ENCODE results near the gene MRC1.
A peak's percentile ranks its signal among the peaks of the same experiment; 100 is the strongest.

The MRC1 gene

GRCh38 chr10:17836942-17837341 is 27.8 kb downstream of the MRC1 start:
- in situ Hi-C loops (cut with MboI; ENCODE audit: low pct_unique_long_range_greater_than_20kb, low sequenced_read_pairs): no loop called here
- peak; percentile 31 for DNase-seq

DNA sequence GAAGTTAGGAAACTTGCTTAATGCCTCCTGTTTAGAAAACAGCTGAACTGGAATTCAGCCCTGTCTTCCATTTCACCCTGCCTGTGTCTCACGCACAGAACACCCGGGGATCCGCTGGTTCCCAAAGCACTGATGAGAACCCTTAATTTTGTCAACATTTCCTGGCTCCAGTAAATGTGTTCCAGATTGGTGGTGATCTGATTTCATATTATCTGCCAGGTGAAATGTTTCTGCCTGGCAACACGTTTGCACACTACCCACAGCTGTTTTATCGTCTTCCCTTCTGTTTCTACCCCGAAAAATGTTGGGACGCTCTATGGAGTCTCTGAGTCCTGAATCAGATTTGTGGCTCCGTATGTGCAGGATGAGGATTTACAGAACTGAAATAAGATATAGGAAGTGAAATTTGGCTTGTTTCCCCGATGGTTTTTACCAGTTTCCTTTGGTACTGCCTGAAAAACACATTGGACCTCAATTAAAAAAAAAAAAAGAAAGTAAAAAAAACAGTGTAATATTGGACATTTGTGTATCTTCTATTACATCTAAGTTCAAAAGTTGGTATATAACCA is 29.0 kb downstream of the MRC1 start:
- in situ Hi-C loops (cut with MboI; ENCODE audit: low pct_unique_long_range_greater_than_20kb, low sequenced_read_pairs): no loop called here
- DNase-seq: no peak

GRCh38 chr10:17841050-17841449 is 31.9 kb downstream of the MRC1 start:
- no peak for DNase-seq
- in situ Hi-C loops (cut with MboI; ENCODE audit: low pct_unique_long_range_greater_than_20kb, low sequenced_read_pairs): no loop called here

GRCh38 chr10:17842641-17843040 is 33.5 kb downstream of the MRC1 start:
- no peak for DNase-seq
- in situ Hi-C loops (cut with MboI; ENCODE audit: low pct_unique_long_range_greater_than_20kb, low sequenced_read_pairs): no loop called here

DNA sequence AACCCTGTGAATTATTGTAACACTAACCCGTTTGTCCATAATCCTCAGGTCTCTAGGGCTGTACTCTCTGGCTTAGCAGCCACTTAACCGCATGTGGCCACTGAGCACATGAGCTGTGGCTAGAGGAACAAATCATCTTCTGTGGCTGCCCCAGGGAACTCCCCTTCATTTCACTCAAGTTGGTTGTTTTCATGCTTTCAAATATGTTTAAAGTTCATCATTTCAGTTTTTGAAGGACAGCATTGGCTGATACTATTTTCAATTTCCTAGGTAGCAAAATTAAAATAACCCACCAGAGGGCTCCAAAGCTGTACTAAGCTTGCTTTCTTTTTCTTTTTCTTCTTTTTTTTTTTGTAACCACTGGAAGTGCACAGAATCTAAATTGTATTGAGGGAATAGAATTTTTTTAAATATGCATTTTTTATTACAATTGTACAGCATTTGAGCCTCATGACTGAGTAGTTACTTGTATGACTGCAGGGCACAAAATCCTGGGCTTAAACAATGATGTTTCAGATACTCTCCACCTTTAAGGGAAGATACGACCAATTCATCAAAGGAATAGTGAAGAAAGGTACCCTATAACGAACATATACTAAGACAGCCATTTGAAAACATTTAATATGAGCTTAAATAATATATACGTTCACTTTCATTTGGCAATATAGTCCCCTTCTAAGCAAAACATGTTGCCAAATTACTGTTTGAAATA is 38.6 kb downstream of the MRC1 start:
- peak; percentile 48 for DNase-seq
- in situ Hi-C loops (cut with MboI; ENCODE audit: low pct_unique_long_range_greater_than_20kb, low sequenced_read_pairs): no loop called here

DNA sequence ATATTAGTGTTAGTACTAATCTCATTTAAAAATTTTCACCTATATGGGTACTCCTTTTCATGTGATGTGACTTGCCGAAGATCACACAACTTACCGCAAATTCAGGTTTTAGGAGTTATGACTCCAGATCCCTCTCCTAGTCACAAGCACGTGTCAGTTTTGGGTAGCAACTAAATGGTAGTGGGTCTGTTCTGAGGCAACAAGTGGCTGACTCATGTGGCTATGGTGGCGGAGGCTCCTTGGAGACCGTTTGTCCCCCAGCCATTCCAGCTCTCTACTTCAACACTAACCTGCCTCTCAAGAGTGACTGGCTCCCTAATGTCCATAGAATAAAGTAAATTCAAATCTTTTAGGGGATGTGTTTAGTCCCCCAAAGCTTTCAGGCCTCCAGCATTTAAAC is 39.5 kb downstream of the MRC1 start:
- in situ Hi-C loops (cut with MboI; ENCODE audit: low pct_unique_long_range_greater_than_20kb, low sequenced_read_pairs): no loop called here
- DNase-seq: no peak

GRCh38 chr10:17850501-17850900 is 41.4 kb downstream of the MRC1 start:
- peak; percentile 43 for DNase-seq
- in situ Hi-C loops (cut with MboI; ENCODE audit: low pct_unique_long_range_greater_than_20kb, low sequenced_read_pairs): loop anchor here (25.0 kb wide), 2 partner anchors 238 to 1013 kb away; partner anchors contain the start of gene HACD1

- in situ Hi-C loops (cut with MboI; ENCODE audit: low pct_unique_long_range_greater_than_20kb, low sequenced_read_pairs): loop anchor here (25.0 kb wide), 2 partner anchors 239 to 1014 kb away; partner anchors contain the start of gene HACD1
- peak; percentile 87 for DNase-seq
Measured at GRCh38 chr10:17851611-17852010, 42.5 kb downstream of the MRC1 start.

- in situ Hi-C loops (cut with MboI; ENCODE audit: low pct_unique_long_range_greater_than_20kb, low sequenced_read_pairs): loop anchor here (25.0 kb wide), 2 partner anchors 242 to 1017 kb away; partner anchors contain the start of gene HACD1
Measured at GRCh38 chr10:17854044-17854652, 45.0 kb downstream of the MRC1 start.

GRCh38 chr10:17857040-17857439 is 47.9 kb downstream of the MRC1 start:
- no peak for DNase-seq
- in situ Hi-C loops (cut with MboI; ENCODE audit: low pct_unique_long_range_greater_than_20kb, low sequenced_read_pairs): loop anchor here (25.0 kb wide), 2 partner anchors 245 to 1020 kb away; partner anchors contain the start of gene HACD1

More at GRCh38 chr10:17854044-17854652, 45.0 kb downstream of the MRC1 start:
- DNase-seq: no peak

GRCh38 chr10:17859492-17860156 is 50.5 kb downstream of the MRC1 start:
- DNase-seq: no peak
- in situ Hi-C loops (cut with MboI; ENCODE audit: low pct_unique_long_range_greater_than_20kb, low sequenced_read_pairs): loop anchor here (25.0 kb wide), 2 partner anchors 247 to 1022 kb away; partner anchors contain the start of gene HACD1

DNA sequence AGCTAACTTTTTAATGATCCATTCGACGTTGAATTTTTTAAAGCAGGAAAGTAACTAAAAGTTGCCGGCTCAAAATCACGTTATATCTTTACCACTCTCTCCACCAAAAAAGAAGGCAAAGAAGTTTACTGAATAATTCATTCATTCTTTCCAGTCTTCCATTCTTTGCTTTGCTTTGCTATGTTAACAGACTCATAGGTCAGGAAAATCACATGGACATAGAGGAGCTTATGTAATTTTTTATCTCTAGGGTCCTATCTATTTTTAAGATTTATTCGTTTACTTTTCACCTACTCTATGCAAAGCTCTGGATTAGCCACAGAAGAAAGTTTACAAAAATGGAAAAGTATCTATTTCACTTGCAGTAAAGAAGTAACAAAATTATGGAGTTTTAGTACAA is 52.6 kb downstream of the MRC1 start:
- no peak for DNase-seq
- in situ Hi-C loops (cut with MboI; ENCODE audit: low pct_unique_long_range_greater_than_20kb, low sequenced_read_pairs): loop anchor here (25.0 kb wide), 2 partner anchors 249 to 1024 kb away; partner anchors contain the start of gene HACD1

GRCh38 chr10:17865351-17865750 is 56.2 kb downstream of the MRC1 start:
- in situ Hi-C loops (cut with MboI; ENCODE audit: low pct_unique_long_range_greater_than_20kb, low sequenced_read_pairs): loop anchor here (25.0 kb wide), 2 partner anchors 253 to 1028 kb away; partner anchors contain the start of gene HACD1
- DNase-seq: no peak

GRCh38 chr10:17866346-17866745 is 57.2 kb downstream of the MRC1 start:
- no peak for DNase-seq
- in situ Hi-C loops (cut with MboI; ENCODE audit: low pct_unique_long_range_greater_than_20kb, low sequenced_read_pairs): loop anchor here (25.0 kb wide), 2 partner anchors 254 to 1029 kb away; partner anchors contain the start of gene HACD1

- in situ Hi-C loops (cut with MboI; ENCODE audit: low pct_unique_long_range_greater_than_20kb, low sequenced_read_pairs): loop anchor here (25.0 kb wide), 2 partner anchors 255 to 1030 kb away; partner anchors contain the start of gene HACD1
- no peak for DNase-seq
Measured at GRCh38 chr10:17867056-17867455, 57.9 kb downstream of the MRC1 start.

- in situ Hi-C loops (cut with MboI; ENCODE audit: low pct_unique_long_range_greater_than_20kb, low sequenced_read_pairs): loop anchor here (25.0 kb wide), 2 partner anchors 259 to 1034 kb away; partner anchors contain the start of gene HACD1
Measured at GRCh38 chr10:17871036-17871435, 61.9 kb downstream of the MRC1 start.

DNA sequence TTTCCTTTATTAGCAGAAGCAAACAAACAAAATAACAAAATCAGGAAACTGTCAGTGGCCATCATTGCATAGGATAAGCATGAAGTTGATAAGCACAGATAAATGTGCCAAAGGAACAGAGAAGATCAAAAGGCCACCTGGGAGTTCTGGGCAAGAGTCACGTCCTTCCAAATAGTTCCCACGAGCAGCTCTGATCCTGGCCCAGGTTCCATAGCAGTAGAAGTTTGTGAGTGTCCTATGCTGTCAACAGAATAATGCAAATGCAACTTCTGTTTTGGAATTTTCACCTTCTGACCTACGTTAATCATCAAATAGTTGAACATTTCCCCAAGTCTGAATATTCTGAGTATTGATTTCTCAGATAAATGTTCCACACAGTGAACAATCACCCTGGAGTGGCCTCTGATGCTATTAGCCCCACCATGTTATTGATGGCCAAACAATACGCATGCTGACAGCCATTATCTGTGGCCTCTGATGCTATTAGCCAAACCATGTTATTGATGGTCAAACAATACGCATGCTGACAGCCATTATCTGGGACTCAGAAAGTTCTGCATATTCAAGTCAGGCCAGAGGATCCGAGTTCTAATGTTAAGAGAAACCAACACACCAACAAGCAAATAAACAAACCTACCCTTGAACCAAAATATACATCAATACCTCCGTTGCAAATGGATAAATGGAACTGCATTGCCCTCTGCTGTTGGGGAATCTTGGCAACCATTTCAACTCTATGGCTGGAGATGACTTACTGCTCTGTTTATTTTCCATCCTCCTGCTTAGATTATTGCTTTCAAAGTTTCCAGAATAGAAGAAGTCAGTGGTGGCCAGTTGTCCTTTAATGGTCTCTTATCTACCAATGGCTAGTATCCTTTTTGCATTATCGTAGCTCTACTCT is 63.3 kb downstream of the MRC1 start:
- in situ Hi-C loops (cut with MboI; ENCODE audit: low pct_unique_long_range_greater_than_20kb, low sequenced_read_pairs): loop anchor here (25.0 kb wide), 2 partner anchors 260 to 1035 kb away; partner anchors contain the start of gene HACD1
- peak; percentile 57 for DNase-seq

More at GRCh38 chr10:17871036-17871435, 61.9 kb downstream of the MRC1 start:
- DNase-seq: no peak

DNA sequence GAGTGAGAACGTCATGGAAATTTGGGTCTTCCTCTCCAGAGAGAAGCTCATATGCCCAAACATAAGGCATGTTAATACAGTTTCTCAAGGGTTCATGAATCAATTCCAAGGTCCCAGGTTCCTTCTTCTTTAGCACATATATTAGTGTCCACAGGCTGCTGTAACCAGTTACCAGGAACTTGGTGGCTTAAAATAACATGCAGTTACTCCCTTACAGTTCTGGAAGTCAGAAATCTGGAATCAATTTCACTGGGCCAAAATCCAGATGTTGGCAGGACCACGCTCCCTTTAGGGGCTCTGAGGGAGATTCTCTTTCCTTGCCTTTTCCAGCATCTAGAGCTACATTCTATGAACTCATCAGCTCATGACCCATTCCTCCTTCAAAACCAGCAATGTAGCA is 64.8 kb downstream of the MRC1 start:
- no peak for DNase-seq
- in situ Hi-C loops (cut with MboI; ENCODE audit: low pct_unique_long_range_greater_than_20kb, low sequenced_read_pairs): loop anchor here (25.0 kb wide), 2 partner anchors 262 to 1037 kb away; partner anchors contain the start of gene HACD1

All from KBM-7 (cell line).